ENCODE data around the gene ANG.

ANG gene

DNA sequence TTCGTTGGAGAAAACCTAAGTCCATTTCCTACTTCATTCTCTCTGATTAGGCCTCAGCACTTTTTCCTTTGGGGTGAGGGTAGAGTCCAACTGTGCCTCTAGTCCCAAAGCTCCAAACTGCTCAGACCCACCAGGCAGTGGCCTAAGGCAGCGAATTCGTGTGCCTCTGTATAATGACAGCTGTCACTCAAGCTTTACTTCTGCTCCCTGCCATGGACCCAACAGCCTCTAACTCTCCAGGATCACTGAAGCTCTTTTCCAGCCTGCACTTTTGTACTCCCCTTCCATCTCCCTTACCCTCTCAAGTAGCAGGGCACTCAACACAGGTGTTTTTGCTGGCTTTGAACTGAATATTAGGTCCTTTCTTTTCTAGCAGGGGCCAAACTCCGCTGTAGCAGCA, 32.3 kb upstream of the ANG start:
- H4K8ac ChIP-seq (ENCODE audit: low read length) = no peak overlapping the region
- H4K91ac ChIP-seq (ENCODE audit: low read length) = no peak overlapping the region
- H2BK15ac ChIP-seq (ENCODE audit: low read depth, poor library complexity, severe bottlenecking) = no peak overlapping the region
- no peak for DNase-seq
- no peak overlapping the region for H3K14ac ChIP-seq (ENCODE audit: low read length in 2 of 2)
- no peak overlapping the region for H2BK12ac ChIP-seq (ENCODE audit: low read length in 2 of 2)
- no peaks in the 10 kb centered on the region for H3K79me1 ChIP-seq (replicated peaks; ENCODE audit: low read length, poor library complexity, severe bottlenecking)
- no peaks in the 10 kb centered on the region for H3K36me3 ChIP-seq (ENCODE audit: control insufficient read depth in 1 of 2, insufficient read depth in 2 of 2, low read depth in 1 of 2, low read length in 2 of 2)
- H3K27ac ChIP-seq (ENCODE audit: low read length, poor library complexity, severe bottlenecking) = no peak overlapping the region
- no peak overlapping the region for H2AFZ ChIP-seq (ENCODE audit: low read depth, low read length)
- H2BK5ac ChIP-seq (ENCODE audit: low read depth, low read length, poor library complexity, severe bottlenecking) = no peak overlapping the region
- H3K9ac ChIP-seq (ENCODE audit: low read length) = no peak overlapping the region
- no peak overlapping the region for H3K18ac ChIP-seq (ENCODE audit: low read depth in 1 of 2, low read length in 2 of 2)
- no peak overlapping the region for H3K4me2 ChIP-seq (ENCODE audit: low read length, poor library complexity, severe bottlenecking)
- no peak overlapping the region for H3K23ac ChIP-seq (ENCODE audit: low read length in 2 of 2)
- peaks cover 76 to 84% of the 10 kb centered on the region in 2 experiments for H3K27me3 ChIP-seq (ENCODE audit: control insufficient read depth in 1 of 2, insufficient read depth in 1 of 2, low read length in 2 of 2)
- H3K4me3 ChIP-seq (ENCODE audit: insufficient read depth in 1 of 2, low read depth in 1 of 2, low read length in 2 of 2) = no peak overlapping the region
- H2BK120ac ChIP-seq (ENCODE audit: low read depth, low read length) = no peak overlapping the region
- 53% methylated on average over 4 of the region's 4 CpGs for WGBS
- H3K4ac ChIP-seq (ENCODE audit: low read depth in 1 of 2, low read length in 2 of 2) = no peak overlapping the region
- H3K9me3 ChIP-seq (ENCODE audit: control insufficient read depth, low read length) = no peaks in the 10 kb centered on the region
- H2AK5ac ChIP-seq (ENCODE audit: low read length, severe bottlenecking) = no peak overlapping the region
- H3K4me1 ChIP-seq (ENCODE audit: control insufficient read depth, insufficient read depth, low read depth, low read length) = no peaks in the 10 kb centered on the region

- no peak overlapping the region for H3K14ac ChIP-seq (ENCODE audit: low read length in 2 of 2)
- peaks cover 83 to 84% of the 10 kb centered on the region in 2 experiments for H3K27me3 ChIP-seq (ENCODE audit: control insufficient read depth in 1 of 2, insufficient read depth in 1 of 2, low read length in 2 of 2)
- H3K9me3 ChIP-seq (ENCODE audit: control insufficient read depth, low read length) = no peaks in the 10 kb centered on the region
- no peak overlapping the region for H3K27ac ChIP-seq (ENCODE audit: low read length, poor library complexity, severe bottlenecking)
- WGBS = 25% methylated on average over 25 of the region's 28 CpGs
- H2BK12ac ChIP-seq (ENCODE audit: low read length in 2 of 2) = no peak overlapping the region
- H3K79me1 ChIP-seq (replicated peaks; ENCODE audit: low read length, poor library complexity, severe bottlenecking) = no peaks in the 10 kb centered on the region
- no peak overlapping the region for H4K8ac ChIP-seq (ENCODE audit: low read length)
- H3K4ac ChIP-seq (ENCODE audit: low read depth in 1 of 2, low read length in 2 of 2) = no peak overlapping the region
- no peak overlapping the region for H2BK120ac ChIP-seq (ENCODE audit: low read depth, low read length)
- no peak overlapping the region for H2AFZ ChIP-seq (ENCODE audit: low read depth, low read length)
- no peak overlapping the region for H2BK15ac ChIP-seq (ENCODE audit: low read depth, poor library complexity, severe bottlenecking)
- no peak for DNase-seq
- no peak overlapping the region for H3K4me3 ChIP-seq (ENCODE audit: insufficient read depth in 1 of 2, low read depth in 1 of 2, low read length in 2 of 2)
- no peak overlapping the region for H2BK5ac ChIP-seq (ENCODE audit: low read depth, low read length, poor library complexity, severe bottlenecking)
- H3K36me3 ChIP-seq (ENCODE audit: control insufficient read depth in 1 of 2, insufficient read depth in 2 of 2, low read depth in 1 of 2, low read length in 2 of 2) = no peaks in the 10 kb centered on the region
- H3K23ac ChIP-seq (ENCODE audit: low read length in 2 of 2) = no peak overlapping the region
- H3K18ac ChIP-seq (ENCODE audit: low read depth in 1 of 2, low read length in 2 of 2) = no peak overlapping the region
- H3K9ac ChIP-seq (ENCODE audit: low read length) = no peak overlapping the region
- H4K91ac ChIP-seq (ENCODE audit: low read length) = no peak overlapping the region
- no peaks in the 10 kb centered on the region for H3K4me1 ChIP-seq (ENCODE audit: control insufficient read depth, insufficient read depth, low read depth, low read length)
- no peak overlapping the region for H3K4me2 ChIP-seq (ENCODE audit: low read length, poor library complexity, severe bottlenecking)
- no peak overlapping the region for H2AK5ac ChIP-seq (ENCODE audit: low read length, severe bottlenecking)
These were observed 31.1 kb upstream of the ANG start for GRCh38 chr14:20657216-20658211.

GRCh38 chr14:20658246-20658645, 30.3 kb upstream of the ANG start:
- Histone ChIP-seq H3K36me3 (ENCODE audit: control insufficient read depth in 1 of 2, insufficient read depth in 2 of 2, low read depth in 1 of 2, low read length in 2 of 2) (no peaks in the 10 kb centered on the region), H3K27ac (ENCODE audit: low read length, poor library complexity, severe bottlenecking) (no peak overlapping the region), H3K4ac (ENCODE audit: low read depth in 1 of 2, low read length in 2 of 2) (no peak overlapping the region), H3K27me3 (ENCODE audit: control insufficient read depth in 1 of 2, insufficient read depth in 1 of 2, low read length in 2 of 2) (peaks cover 82 to 85% of the 10 kb centered on the region in 2 experiments), H3K4me1 (ENCODE audit: control insufficient read depth, insufficient read depth, low read depth, low read length) (peaks cover 4% of the 10 kb centered on the region), H4K8ac (ENCODE audit: low read length) (no peak overlapping the region), H2BK12ac (ENCODE audit: low read length in 2 of 2) (no peak overlapping the region), H3K79me1 (replicated peaks; ENCODE audit: low read length, poor library complexity, severe bottlenecking) (no peaks in the 10 kb centered on the region), H3K18ac (ENCODE audit: low read depth in 1 of 2, low read length in 2 of 2) (no peak overlapping the region), H2AK5ac (ENCODE audit: low read length, severe bottlenecking) (no peak overlapping the region), H2BK120ac (ENCODE audit: low read depth, low read length) (no peak overlapping the region), H3K23ac (ENCODE audit: low read length in 2 of 2) (no peak overlapping the region), H3K9ac (ENCODE audit: low read length) (no peak overlapping the region), H2BK15ac (ENCODE audit: low read depth, poor library complexity, severe bottlenecking) (no peak overlapping the region), H4K91ac (ENCODE audit: low read length) (no peak overlapping the region), H3K4me2 (ENCODE audit: low read length, poor library complexity, severe bottlenecking) (no peak overlapping the region), H2BK5ac (ENCODE audit: low read depth, low read length, poor library complexity, severe bottlenecking) (no peak overlapping the region), H3K4me3 (ENCODE audit: insufficient read depth in 1 of 2, low read depth in 1 of 2, low read length in 2 of 2) (no peak overlapping the region), H3K9me3 (ENCODE audit: control insufficient read depth, low read length) (no peaks in the 10 kb centered on the region), H3K14ac (ENCODE audit: low read length in 2 of 2) (no peak overlapping the region), H2AFZ (ENCODE audit: low read depth, low read length) (no peak overlapping the region)
- DNase-seq = no peak
- WGBS = 78% methylated on average over 3 of the region's 3 CpGs

DNA sequence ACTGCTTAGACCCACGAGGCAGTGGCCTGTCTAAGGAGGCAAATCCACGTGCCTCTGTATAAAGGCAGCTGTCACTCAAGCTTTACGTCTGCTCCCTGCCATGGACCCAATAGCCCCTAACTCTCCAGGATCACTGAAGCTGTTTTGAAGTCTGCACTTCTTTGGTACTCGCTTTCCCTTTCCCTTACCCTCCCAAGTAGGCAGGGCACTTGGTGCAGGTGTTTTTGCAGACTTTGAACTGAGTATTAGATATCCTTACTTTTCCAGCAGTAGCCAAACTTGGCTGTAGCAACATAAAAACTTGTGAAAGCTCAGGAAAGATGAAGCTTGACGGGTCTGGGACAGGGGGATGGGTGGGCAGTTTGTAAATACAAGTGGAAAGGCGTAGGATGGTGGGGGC, 29.2 kb upstream of the ANG start:
- H2BK15ac ChIP-seq (ENCODE audit: low read depth, poor library complexity, severe bottlenecking) = no peak overlapping the region
- H3K14ac ChIP-seq (ENCODE audit: low read length in 2 of 2) = no peak overlapping the region
- no peak for DNase-seq
- 55% methylated on average over 5 of the region's 6 CpGs for WGBS
- no peak overlapping the region for H4K91ac ChIP-seq (ENCODE audit: low read length)
- H2BK5ac ChIP-seq (ENCODE audit: low read depth, low read length, poor library complexity, severe bottlenecking) = no peak overlapping the region
- no peak overlapping the region for H3K18ac ChIP-seq (ENCODE audit: low read depth in 1 of 2, low read length in 2 of 2)
- no peak overlapping the region for H3K4me2 ChIP-seq (ENCODE audit: low read length, poor library complexity, severe bottlenecking)
- no peaks in the 10 kb centered on the region for H3K9me3 ChIP-seq (ENCODE audit: control insufficient read depth, low read length)
- no peak overlapping the region for H2BK12ac ChIP-seq (ENCODE audit: low read length in 2 of 2)
- no peak overlapping the region for H3K4me3 ChIP-seq (ENCODE audit: insufficient read depth in 1 of 2, low read depth in 1 of 2, low read length in 2 of 2)
- H3K27me3 ChIP-seq (ENCODE audit: control insufficient read depth in 1 of 2, insufficient read depth in 1 of 2, low read length in 2 of 2) = peaks cover 82 to 86% of the 10 kb centered on the region in 2 experiments
- H3K4ac ChIP-seq (ENCODE audit: low read depth in 1 of 2, low read length in 2 of 2) = no peak overlapping the region
- no peak overlapping the region for H3K27ac ChIP-seq (ENCODE audit: low read length, poor library complexity, severe bottlenecking)
- no peak overlapping the region for H3K23ac ChIP-seq (ENCODE audit: low read length in 2 of 2)
- H2AFZ ChIP-seq (ENCODE audit: low read depth, low read length) = no peak overlapping the region
- no peak overlapping the region for H2BK120ac ChIP-seq (ENCODE audit: low read depth, low read length)
- H3K36me3 ChIP-seq (ENCODE audit: control insufficient read depth in 1 of 2, insufficient read depth in 2 of 2, low read depth in 1 of 2, low read length in 2 of 2) = no peaks in the 10 kb centered on the region
- no peak overlapping the region for H4K8ac ChIP-seq (ENCODE audit: low read length)
- H2AK5ac ChIP-seq (ENCODE audit: low read length, severe bottlenecking) = no peak overlapping the region
- H3K9ac ChIP-seq (ENCODE audit: low read length) = no peak overlapping the region
- peaks cover 5% of the 10 kb centered on the region for H3K4me1 ChIP-seq (ENCODE audit: control insufficient read depth, insufficient read depth, low read depth, low read length)
- no peaks in the 10 kb centered on the region for H3K79me1 ChIP-seq (replicated peaks; ENCODE audit: low read length, poor library complexity, severe bottlenecking)
